Fibroblast of mammary gland (primary cell): ENCODE results near the gene FUS.

Source experiments
- DNase-seq: peaks from one replicate; pipeline ENCODE4 v3.0.0-alpha.2; 2010; ENCODE audit warnings: low read depth
- H3K4me3 ChIP-seq: 2 replicates; pipeline ENCODE4 v1.5.1; 2011; ENCODE audit warnings: low read depth, mild to moderate bottlenecking, low read length, moderate library complexity; ENCODE audit not compliant: control insufficient read depth
- TF ChIP-seq, protein P1 (sequence below): conservative IDR thresholded peaks from 2 replicates; pipeline ENCODE4 v1.5.1; 2011; ENCODE audit warnings: low read depth, low read length, inconsistent platforms; ENCODE audit not compliant: control insufficient read depth, insufficient read depth

Gene FUS

DNA sequence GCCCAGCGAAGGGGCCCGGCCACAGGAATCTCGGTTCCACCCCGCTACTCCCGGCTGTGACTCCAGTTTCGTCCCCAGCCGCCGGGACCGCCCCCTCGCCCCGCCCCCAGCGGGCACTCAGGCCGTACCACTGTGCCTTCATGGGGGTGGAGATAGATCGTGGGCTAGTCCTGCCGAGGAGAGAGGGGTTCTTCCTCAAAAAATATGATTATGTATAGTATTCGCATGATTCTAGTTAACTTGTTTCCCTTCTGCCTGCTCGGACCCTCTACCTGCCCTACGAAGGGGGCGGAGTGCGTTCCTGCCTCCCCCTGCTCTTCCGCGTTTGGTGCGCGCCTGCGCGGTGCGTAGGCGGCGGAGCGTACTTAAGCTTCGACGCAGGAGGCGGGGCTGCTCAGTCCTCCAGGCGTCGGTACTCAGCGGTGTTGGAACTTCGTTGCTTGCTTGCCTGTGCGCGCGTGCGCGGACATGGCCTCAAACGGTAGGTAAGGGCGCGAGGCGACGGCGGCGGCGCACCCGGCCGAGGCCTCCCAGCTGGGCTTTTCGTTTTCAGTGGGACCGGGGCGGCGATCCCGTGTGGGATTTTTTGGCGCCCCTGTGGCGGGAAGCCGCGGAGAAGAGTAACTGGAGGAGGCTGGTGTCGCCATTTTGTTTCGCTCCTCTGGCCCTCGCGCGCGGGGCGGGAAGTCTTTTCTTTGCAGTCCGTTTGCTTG is at the start of gene FUS:
FUS (plus strand) TSS at position 393 of the 713 bp plus-strand sequence; CDS start at position 469, 76 bp downstream.
- peak within 1 kb of the TSS; percentile 96 for H3K4me3 ChIP-seq
- DNase-seq: peak; percentile 84
- TF ChIP-seq, protein P1, sequence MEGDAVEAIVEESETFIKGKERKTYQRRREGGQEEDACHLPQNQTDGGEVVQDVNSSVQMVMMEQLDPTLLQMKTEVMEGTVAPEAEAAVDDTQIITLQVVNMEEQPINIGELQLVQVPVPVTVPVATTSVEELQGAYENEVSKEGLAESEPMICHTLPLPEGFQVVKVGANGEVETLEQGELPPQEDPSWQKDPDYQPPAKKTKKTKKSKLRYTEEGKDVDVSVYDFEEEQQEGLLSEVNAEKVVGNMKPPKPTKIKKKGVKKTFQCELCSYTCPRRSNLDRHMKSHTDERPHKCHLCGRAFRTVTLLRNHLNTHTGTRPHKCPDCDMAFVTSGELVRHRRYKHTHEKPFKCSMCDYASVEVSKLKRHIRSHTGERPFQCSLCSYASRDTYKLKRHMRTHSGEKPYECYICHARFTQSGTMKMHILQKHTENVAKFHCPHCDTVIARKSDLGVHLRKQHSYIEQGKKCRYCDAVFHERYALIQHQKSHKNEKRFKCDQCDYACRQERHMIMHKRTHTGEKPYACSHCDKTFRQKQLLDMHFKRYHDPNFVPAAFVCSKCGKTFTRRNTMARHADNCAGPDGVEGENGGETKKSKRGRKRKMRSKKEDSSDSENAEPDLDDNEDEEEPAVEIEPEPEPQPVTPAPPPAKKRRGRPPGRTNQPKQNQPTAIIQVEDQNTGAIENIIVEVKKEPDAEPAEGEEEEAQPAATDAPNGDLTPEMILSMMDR: no peak

DNA sequence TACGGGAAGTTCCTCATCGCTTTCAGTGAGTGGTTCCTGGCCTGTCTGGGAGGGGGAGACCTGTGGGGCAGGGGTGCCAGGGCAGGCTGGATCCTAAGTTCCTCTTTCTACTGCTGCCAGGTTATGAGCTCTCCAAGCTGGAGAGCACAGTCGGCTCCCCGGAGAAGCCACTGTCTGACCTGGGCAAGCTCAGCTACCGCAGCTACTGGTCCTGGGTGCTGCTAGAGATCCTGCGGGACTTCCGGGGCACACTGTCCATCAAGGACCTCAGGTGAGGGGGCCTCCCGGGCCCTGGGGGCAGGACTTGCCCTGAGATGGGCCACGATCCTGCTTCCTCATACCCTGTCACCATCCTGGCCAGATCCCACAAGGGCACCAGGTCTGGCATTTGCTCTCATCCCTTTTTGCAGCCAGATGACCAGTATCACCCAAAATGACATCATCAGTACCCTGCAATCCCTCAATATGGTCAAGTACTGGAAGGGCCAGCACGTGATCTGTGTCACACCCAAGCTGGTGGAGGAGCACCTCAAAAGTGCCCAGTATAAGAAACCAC is 49.5 kb upstream of the FUS start:
- H3K4me3 ChIP-seq: no peak overlapping the region
- DNase-seq: no peak
- TF ChIP-seq, protein P1: no peak

DNA sequence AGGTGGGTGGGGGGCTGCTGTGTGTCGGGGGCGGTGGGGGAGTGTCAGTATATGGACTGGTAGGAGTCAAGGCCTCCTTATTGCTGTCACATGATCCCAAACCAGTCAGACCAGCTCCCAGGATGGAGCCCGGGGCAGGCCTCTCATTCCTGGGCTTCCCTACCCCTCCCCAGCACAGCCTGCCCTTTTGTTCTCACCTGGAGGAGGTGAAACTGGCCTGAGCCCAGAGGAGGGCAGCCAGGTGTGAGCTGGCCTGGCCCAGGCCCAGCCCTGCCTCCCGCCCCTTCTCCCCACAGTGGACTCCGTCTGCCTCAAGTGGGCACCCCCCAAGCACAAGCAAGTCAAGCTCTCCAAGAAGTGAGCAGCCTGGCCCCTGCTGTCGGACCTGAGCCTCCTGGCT is 49.0 kb upstream of the FUS start:
- H3K4me3 ChIP-seq: no peak overlapping the region
- DNase-seq: no peak
- TF ChIP-seq, protein P1: no peak

DNA sequence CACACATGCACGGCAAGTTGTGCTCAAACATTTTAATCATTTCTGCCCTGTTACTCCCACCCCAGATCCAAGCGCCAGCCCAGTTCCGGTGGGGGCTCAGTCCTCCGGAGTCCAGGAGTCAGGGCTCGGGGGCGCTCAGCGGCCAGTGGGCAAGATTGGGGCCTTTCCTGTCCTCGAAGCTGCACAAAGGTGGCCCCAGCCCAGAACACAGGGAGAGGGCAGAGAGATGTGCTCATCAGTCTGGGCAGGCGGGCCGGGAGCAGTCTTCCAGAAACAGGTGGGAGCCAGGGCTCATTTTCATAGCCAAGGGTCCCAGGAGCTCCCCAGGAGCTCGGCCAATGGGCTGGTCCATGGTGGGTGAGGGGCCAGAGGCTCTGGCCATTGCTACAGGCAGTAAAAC is 48.5 kb upstream of the FUS start:
- H3K4me3 ChIP-seq: no peak overlapping the region
- DNase-seq: no peak
- TF ChIP-seq, protein P1: no peak

DNA sequence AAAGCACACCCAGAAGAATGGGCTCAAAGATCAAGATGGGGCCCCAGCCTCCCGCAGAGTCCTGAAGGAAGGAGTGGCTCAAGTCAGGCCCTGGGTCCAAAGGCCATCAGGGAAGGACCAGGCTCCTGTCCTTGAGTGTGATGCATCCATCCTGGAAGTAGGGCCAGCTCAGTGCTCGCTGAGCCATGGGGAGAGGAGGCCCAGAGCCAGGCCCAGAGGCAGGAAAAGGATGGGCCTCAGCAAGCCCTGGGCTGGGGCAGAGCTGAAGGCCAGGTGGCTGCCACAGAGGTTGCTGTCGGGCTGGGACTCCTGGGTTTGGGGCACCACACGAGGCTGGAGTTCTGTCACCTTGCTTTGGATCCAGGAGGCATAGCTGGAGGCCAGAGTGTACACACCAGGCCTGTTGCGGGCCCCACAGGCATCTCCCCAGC is 48.1 kb upstream of the FUS start:
- TF ChIP-seq, protein P1: no peak
- H3K4me3 ChIP-seq: no peak overlapping the region

DNA sequence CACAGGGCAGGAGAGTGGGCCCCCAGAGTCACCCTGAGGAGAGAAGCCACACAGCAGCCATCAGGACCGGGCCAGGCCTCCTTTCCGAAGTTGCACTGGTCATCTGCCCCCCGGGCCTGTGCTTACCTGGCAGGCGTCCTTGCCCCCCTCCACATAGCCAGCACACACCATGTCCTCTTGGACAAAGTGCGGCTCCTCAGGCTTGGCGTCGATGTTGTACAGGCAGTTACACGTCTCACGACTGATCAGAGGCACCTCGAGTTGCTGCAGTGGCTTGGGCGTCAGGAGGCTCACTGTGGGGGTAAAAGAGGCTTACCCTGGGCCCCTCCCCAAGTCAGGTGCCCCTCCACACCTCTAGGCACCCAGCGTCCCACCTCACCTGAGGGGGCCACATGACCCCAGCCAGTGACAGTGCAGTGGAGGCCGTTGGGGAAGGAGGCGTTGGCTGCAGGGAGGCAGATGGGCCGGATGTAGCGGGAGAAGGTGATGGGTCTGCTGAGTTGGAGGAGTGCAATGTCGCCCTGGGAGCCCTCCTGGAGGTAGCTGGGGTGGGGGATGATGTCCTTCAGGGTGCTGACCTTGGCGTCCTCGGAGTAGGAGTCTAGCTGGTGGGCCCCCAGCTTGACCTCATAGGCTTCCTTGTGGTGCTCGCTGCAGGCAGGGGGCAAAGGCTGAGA is 47.5 kb upstream of the FUS start:
- no peak for DNase-seq
- H3K4me3 ChIP-seq: no peak overlapping the region
- TF ChIP-seq, protein P1: no peak

More for the DNA sequence above, 48.1 kb upstream of the FUS start:
- DNase-seq: no peak
